ENCODE measurements around the gene KAT8.

- TF ChIP-seq CTCF (IDR thresholded peaks at IDR 0.05) (no peak), POLR2A (IDR thresholded peaks at IDR 0.05) (no peak), EP300 (IDR thresholded peaks at IDR 0.05) (no peak)
Observed at GRCh38 chr16:31082368-31083045, 35.0 kb upstream of the KAT8 start.

All from suprapubic skin (tissue), 3 donors.